Hepatic stellate cell (primary cell): ENCODE data around the gene FREM2.
A peak's percentile ranks its signal among the peaks of the same experiment; 100 is the strongest.

Source experiments
- DNase-seq: peaks from one replicate; pipeline ENCODE4 v3.0.0; 2011; ENCODE audit warnings: low spot score

Gene FREM2

GRCh38 chr13:38758277-38758676, 71.4 kb downstream of the FREM2 start:
- no peak for DNase-seq

- DNase-seq: no peak
Measured at GRCh38 chr13:38759390-38759789, 72.5 kb downstream of the FREM2 start.

- peak; percentile 14 for DNase-seq
Measured at GRCh38 chr13:38763446-38764381, 76.8 kb downstream of the FREM2 start.

- no peak for DNase-seq
Measured at GRCh38 chr13:38766799-38767198, 79.9 kb downstream of the FREM2 start.

GRCh38 chr13:38767506-38768265, 80.8 kb downstream of the FREM2 start:
- DNase-seq: no peak

GRCh38 chr13:38769526-38769925, 82.6 kb downstream of the FREM2 start:
- no peak for DNase-seq

- DNase-seq: no peak
Measured at GRCh38 chr13:38775085-38775484, 88.2 kb downstream of the FREM2 start.

GRCh38 chr13:38777347-38778119, 90.7 kb downstream of the FREM2 start:
- no peak for DNase-seq

GRCh38 chr13:38781539-38781938, 94.7 kb downstream of the FREM2 start:
- DNase-seq: no peak

GRCh38 chr13:38784036-38784880, 97.4 kb downstream of the FREM2 start:
- no peak for DNase-seq

- no peak for DNase-seq
Measured at GRCh38 chr13:38785042-38785441, 98.2 kb downstream of the FREM2 start.

GRCh38 chr13:38785490-38785889, 98.6 kb downstream of the FREM2 start:
- no peak for DNase-seq

- no peak for DNase-seq
Measured at GRCh38 chr13:38787550-38787949, 100.7 kb downstream of the FREM2 start.

- no peak for DNase-seq
Measured at GRCh38 chr13:38796890-38797289, 110.0 kb downstream of the FREM2 start.

- no peak for DNase-seq
Measured at GRCh38 chr13:38803531-38803930, 116.7 kb downstream of the FREM2 start.

- no peak for DNase-seq
Measured at GRCh38 chr13:38804061-38804460, 117.2 kb downstream of the FREM2 start.

- no peak for DNase-seq
Measured at GRCh38 chr13:38804536-38804935, 117.7 kb downstream of the FREM2 start.

GRCh38 chr13:38814331-38814730, 127.5 kb downstream of the FREM2 start:
- no peak for DNase-seq

- DNase-seq: no peak
Measured at GRCh38 chr13:38819053-38819452, 132.2 kb downstream of the FREM2 start.

GRCh38 chr13:38819596-38819995, 132.7 kb downstream of the FREM2 start:
- DNase-seq: no peak

GRCh38 chr13:38821770-38822551, 135.1 kb downstream of the FREM2 start:
- DNase-seq: no peak
